Endothelial cell of umbilical vein (primary cell): ENCODE results near the gene PROK1.

Source experiments
- CTCF ChIP-seq, 2 donors: IDR thresholded peaks; 1 replicate in 1 of 2; 2 replicates in 1 of 2; pipeline ENCODE4 v1.5.1; 2011; ENCODE audit warnings: low read length in 2 of 2, mild to moderate bottlenecking in 2 of 2, moderate library complexity in 2 of 2, control low read depth in 1 of 2, inconsistent platforms in 1 of 2, low read depth in 1 of 2; ENCODE audit not compliant: insufficient read depth in 1 of 2; ENCODE audit errors: extremely low read depth in 1 of 2
- EZH2 ChIP-seq: IDR thresholded peaks from 2 replicates; pipeline ENCODE4 v1.6.1; 2012; ENCODE audit warnings: borderline replicate concordance, low read depth, mild to moderate bottlenecking, moderate library complexity, low read length, inconsistent platforms; ENCODE audit not compliant: severe bottlenecking
- FOS ChIP-seq: IDR thresholded peaks from 2 replicates; pipeline ENCODE4 v1.6.1; 2011; ENCODE audit warnings: mild to moderate bottlenecking, low read length, moderate library complexity, borderline replicate concordance; ENCODE audit not compliant: insufficient read depth
- JUN ChIP-seq: IDR thresholded peaks from 2 replicates; pipeline ENCODE4 v1.6.1; 2011; ENCODE audit warnings: borderline replicate concordance, low read depth; ENCODE audit not compliant: insufficient read length, insufficient read depth
- MAX ChIP-seq: IDR thresholded peaks from 2 replicates; pipeline ENCODE4 v1.6.1; 2011; ENCODE audit not compliant: insufficient read depth, insufficient read length
- POLR2A ChIP-seq: IDR thresholded peaks from 2 replicates; pipeline ENCODE4 v1.6.1; 2012; ENCODE audit warnings: low read depth, mild to moderate bottlenecking, control low read depth, low read length
- POLR2AphosphoS5 ChIP-seq: IDR thresholded peaks from 2 replicates; pipeline ENCODE4 v1.6.1; 2012; ENCODE audit warnings: low read depth, mild to moderate bottlenecking, control low read depth, low read length, moderate library complexity; ENCODE audit not compliant: insufficient read depth

- no peak for TF ChIP-seq CTCF (IDR thresholded peaks at IDR 0.05; ENCODE audit: extremely low read depth in 1 of 2, insufficient read depth in 1 of 2, low read depth in 1 of 2, low read length in 2 of 2)
- no peak for TF ChIP-seq MAX
- no peak for TF ChIP-seq EZH2
- no peak for TF ChIP-seq JUN
- no peak for TF ChIP-seq POLR2AphosphoS5
- TF ChIP-seq POLR2A, result no peak
- TF ChIP-seq FOS, result no peak
Observed at GRCh38 chr1:110430901-110431300, 20.0 kb upstream of the PROK1 start.
